Spleen (tissue), 11 donors: ENCODE results near the gene SLC25A11. TPM values are rescaled to one million over a fixed set of nuclear protein-coding genes. Genes with fewer than 3 reads are reported as not detected.

Source experiments
- DNase-seq: peaks from one replicate; pipeline ENCODE4 v3.0.0-alpha.2; 2020
- H3K27ac ChIP-seq, 8 donors: fragments of 200-600 bp; sonication (generic) in 7 of 8; 1 replicate in 4 of 8; 2 replicates in 4 of 8; pipeline versions ENCODE4 v1.5.0 to v1.8.0; 2016 to 2021; ENCODE audit warnings: inconsistent platforms in 4 of 8, mild to moderate bottlenecking in 4 of 8, moderate library complexity in 1 of 8
- H3K27me3 ChIP-seq, 7 donors: fragments of 200-600 bp; sonication (generic) in 6 of 7; replicated peaks in 1 of 7; 1 replicate in 4 of 7; 2 replicates in 3 of 7; pipeline versions ENCODE4 v1.5.0 to v1.8.0; 2016 to 2021; ENCODE audit warnings: inconsistent platforms in 3 of 7, mild to moderate bottlenecking in 1 of 7
- H3K36me3 ChIP-seq, 6 donors: fragments of 200-600 bp; sonication (generic) in 5 of 6; 1 replicate in 4 of 6; 2 replicates in 2 of 6; pipeline versions ENCODE4 v1.5.0 to v1.8.0; 2016 to 2021; ENCODE audit warnings: inconsistent platforms in 2 of 6
- H3K4me1 ChIP-seq, 6 donors: fragments of 200-600 bp; sonication (generic) in 5 of 6; 1 replicate in 3 of 6; 2 replicates in 3 of 6; pipeline versions ENCODE4 v1.5.0 to v1.8.0; 2016 to 2021; ENCODE audit warnings: inconsistent platforms in 3 of 6
- H3K4me3 ChIP-seq, 8 donors: fragments of 200-600 bp; sonication (generic) in 7 of 8; 1 replicate in 4 of 8; 2 replicates in 4 of 8; pipeline versions ENCODE4 v1.5.0 to v1.8.0; 2016 to 2021; ENCODE audit warnings: inconsistent platforms in 4 of 8, mild to moderate bottlenecking in 4 of 8, moderate library complexity in 2 of 8
- H3K9me3 ChIP-seq, 8 donors: fragments of 200-600 bp; sonication (generic) in 7 of 8; 1 replicate in 4 of 8; 2 replicates in 4 of 8; pipeline versions ENCODE4 v1.5.0 to v1.8.0; 2016 to 2021; ENCODE audit warnings: inconsistent platforms in 4 of 8
- POLR2A ChIP-seq, 3 donors: fragments of 450-650 bp; IDR thresholded peaks; one replicate each; pipeline ENCODE4 v1.5.1; 2017; ENCODE audit warnings: antibody characterized with exemption in 3 of 3, mild to moderate bottlenecking in 1 of 3
- POLR2AphosphoS5 ChIP-seq, 3 donors: sonication (generic); formaldehyde crosslinking; IDR thresholded peaks; one replicate each; pipeline ENCODE4 v1.5.1; 2017; ENCODE audit warnings: antibody characterized with exemption in 3 of 3
- WGBS, 5 donors: extraction: QIAGEN DNeasy Blood & Tissue Kit in 3 of 5; methylation state at CpG; one replicate each; pipeline versions ENCODE4 v1.1.5 to v1.1.7; 2013 to 2018; 5-methylcytosine and 5-hydroxymethylcytosine counted together
- intact Hi-C: fragments of 100-400 bp; cut with DNase I; formaldehyde crosslinking; loops from one replicate; pipeline ENCODE4 v1.15.0; 2023; ENCODE audit warnings: low total_unique reads
- polyA plus RNA-seq, 3 donors: library from polyadenylated mRNA; stranded (reverse); fragments of 200-250 nt; gene quantifications; one replicate each; pipeline ENCODE4 v1.2.1, GENCODE V29; 2013
- total RNA-seq, 7 donors: library from RNA; depleted of rRNA in 3 of 7; stranded (reverse); fragments of >200 nt in 3 of 7; fragmentation: NEBNext Ultra II Directional in 4 of 7; extraction: Animal tissue kit (Norgen Biotek cat#: 25700) in 4 of 7; gene quantifications; one replicate each; pipeline versions ENCODE4 v1.1.0 to v1.2.1, GENCODE V29; 2016 to 2021
- TF ChIP-seq, protein P1 (sequence below), 11 experiments: fragments of 200-600 bp in 7 of 11; fragments of 450-650 bp in 4 of 11; sonication (generic) in 4 of 11; IDR thresholded peaks in 8 of 11; conservative IDR thresholded peaks in 3 of 11; 1 replicate in 7 of 11; 2 replicates in 4 of 11; pipeline versions ENCODE4 v1.4.0 to v1.8.0; 2016 to 2021; ENCODE audit warnings: antibody characterized with exemption in 11 of 11, inconsistent platforms in 4 of 11, mild to moderate bottlenecking in 1 of 11
- donor health status: healthy with polysubstance abuse.
- donor health status: DM: no; HTN: no; CAD: no; lungs with moderate emphysema.
- donor health status: DM: no; HTN: no; CAD: no.
- donor health status: Bipolar disorder and iron deficiency.
- donor health status: healthy.
- donor health status: DM: no; HTN: no; CAD: no.
- donor health status: DM: yes; HTN: yes; CAD: no.

SLC25A11 gene
- total and polyA plus RNA-seq, 10 donors, result 22.1 to 61.0 (median 40.7) TPM

DNA sequence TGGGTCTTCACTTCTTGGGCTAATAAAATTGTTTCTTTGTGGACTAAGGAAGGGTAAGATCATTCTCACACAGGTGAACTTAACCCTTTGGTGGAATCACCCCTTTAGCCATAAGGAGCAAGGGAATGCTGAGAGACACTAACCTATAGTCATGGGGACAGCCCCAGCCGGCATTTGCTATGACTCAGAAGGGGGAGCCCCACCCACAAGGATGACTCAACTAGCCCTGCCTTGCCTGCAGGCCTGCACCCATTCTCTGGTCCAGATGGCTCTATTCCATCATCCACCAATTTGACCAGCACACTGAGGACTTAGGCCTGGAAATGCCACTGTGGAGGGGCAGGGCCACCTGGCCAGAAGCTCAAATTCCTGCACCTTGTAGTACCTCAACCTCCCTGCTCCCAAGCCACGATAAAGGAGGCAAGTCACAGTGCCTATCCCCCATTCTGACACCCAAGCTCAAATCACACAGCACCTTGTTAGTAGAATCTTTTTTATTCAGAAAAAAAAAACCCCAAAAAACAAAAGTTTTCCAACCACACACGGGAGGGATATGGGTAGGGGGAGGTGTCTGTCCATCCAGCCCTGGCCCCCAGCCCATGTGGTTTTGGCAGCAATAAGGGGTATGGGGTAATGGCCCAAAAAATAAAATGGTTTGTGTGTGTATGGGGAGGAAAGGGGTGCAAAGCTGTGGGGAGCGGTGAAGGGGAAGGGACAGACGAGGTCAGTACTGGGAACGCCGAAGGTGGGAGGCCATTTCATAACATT is 5.5 kb upstream of the SLC25A11 start:
- Histone ChIP-seq H3K36me3 (peaks cover 0 to 59% (median 42%) of the 10 kb centered on the region in 6 donors), H3K9me3 (no peaks in the 10 kb centered on the region), H3K27ac (peak overlapping the region; percentile 66 to 99 (median 98)), H3K4me1 (peaks cover 56 to 85% (median 72%) of the 10 kb centered on the region in 6 donors), H3K4me3 (peak overlapping the region; percentile 1 to 100 (median 98)), H3K27me3 (no peaks in the 10 kb centered on the region)
- intact Hi-C loops, result no loop called here
- TF ChIP-seq POLR2AphosphoS5 (IDR thresholded peaks at IDR 0.05), result peak in 2 of 3 donors; percentile 34 to 75
- no peak for TF ChIP-seq POLR2A (IDR thresholded peaks at IDR 0.05)
- WGBS, 5 donors, result 15 to 36% (median 30%) methylated on average over 7 of the region's 7 CpGs
- peak; percentile 91 for DNase-seq

DNA sequence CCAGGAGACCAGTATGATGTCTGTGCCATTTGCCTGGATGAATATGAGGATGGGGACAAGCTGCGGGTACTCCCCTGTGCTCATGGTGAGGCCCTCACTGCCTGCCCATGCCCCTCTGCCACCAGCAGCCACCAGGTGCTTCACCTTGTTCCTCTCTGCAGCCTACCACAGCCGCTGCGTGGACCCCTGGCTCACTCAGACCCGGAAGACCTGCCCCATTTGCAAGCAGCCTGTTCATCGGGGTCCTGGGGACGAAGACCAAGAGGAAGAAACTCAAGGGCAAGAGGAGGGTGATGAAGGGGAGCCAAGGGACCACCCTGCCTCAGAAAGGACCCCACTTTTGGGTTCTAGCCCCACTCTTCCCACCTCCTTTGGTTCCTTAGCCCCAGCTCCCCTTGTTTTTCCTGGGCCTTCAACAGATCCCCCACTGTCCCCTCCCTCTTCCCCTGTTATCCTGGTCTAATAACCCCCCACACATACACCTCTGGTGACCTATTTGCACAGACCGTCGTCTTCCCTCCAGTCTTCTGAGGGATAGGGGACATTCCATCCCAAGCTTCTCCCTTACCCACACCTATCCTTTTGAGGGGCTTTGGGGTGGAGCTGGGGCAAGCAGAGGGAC is 4.8 kb upstream of the SLC25A11 start:
- Histone ChIP-seq H3K9me3 (no peaks in the 10 kb centered on the region), H3K36me3 (peaks cover 0 to 59% (median 42%) of the 10 kb centered on the region in 6 donors), H3K27me3 (no peaks in the 10 kb centered on the region), H3K27ac (peak overlapping the region; percentile 66 to 99 (median 98)), H3K4me3 (peak overlapping the region in 7 of 8 donors; percentile 78 to 100 (median 99)), H3K4me1 (peaks cover 55 to 78% (median 70%) of the 10 kb centered on the region in 6 donors)
- intact Hi-C loops, result no loop called here
- TF ChIP-seq, protein P1, sequence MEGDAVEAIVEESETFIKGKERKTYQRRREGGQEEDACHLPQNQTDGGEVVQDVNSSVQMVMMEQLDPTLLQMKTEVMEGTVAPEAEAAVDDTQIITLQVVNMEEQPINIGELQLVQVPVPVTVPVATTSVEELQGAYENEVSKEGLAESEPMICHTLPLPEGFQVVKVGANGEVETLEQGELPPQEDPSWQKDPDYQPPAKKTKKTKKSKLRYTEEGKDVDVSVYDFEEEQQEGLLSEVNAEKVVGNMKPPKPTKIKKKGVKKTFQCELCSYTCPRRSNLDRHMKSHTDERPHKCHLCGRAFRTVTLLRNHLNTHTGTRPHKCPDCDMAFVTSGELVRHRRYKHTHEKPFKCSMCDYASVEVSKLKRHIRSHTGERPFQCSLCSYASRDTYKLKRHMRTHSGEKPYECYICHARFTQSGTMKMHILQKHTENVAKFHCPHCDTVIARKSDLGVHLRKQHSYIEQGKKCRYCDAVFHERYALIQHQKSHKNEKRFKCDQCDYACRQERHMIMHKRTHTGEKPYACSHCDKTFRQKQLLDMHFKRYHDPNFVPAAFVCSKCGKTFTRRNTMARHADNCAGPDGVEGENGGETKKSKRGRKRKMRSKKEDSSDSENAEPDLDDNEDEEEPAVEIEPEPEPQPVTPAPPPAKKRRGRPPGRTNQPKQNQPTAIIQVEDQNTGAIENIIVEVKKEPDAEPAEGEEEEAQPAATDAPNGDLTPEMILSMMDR (IDR thresholded peaks at IDR 0.05 in 8 of 11, conservative IDR thresholded peaks at IDR 0.05 in 3 of 11), result no peak
- TF ChIP-seq POLR2AphosphoS5 (IDR thresholded peaks at IDR 0.05), result peak in 2 of 3 donors; percentile 70 to 76
- 20 to 38% (median 31%) methylated on average over 8 of the region's 8 CpGs for WGBS, 5 donors
- peak; percentile 84 for DNase-seq

DNA sequence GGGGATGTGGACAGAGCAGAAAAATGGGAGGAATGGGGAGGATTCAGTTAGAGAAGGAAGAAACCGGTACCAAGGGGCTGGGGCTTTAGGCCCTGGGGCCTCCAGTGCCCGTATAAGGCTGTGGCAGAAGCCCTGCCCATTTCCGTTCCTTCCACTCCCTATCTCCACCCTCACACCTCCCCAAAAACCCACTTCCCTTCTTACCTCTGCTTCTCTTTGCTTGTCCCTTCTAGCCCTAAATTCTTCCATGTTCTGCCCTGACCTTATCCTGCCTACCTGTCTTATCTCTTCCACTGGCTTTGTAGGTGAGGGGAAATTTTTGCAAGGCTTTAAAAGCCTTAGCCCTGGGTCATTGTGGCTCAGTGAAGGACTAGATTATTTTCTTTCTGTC is 4.3 kb upstream of the SLC25A11 start:
- H3K36me3 ChIP-seq, result peaks cover 0 to 59% (median 42%) of the 10 kb centered on the region in 6 donors

DNA sequence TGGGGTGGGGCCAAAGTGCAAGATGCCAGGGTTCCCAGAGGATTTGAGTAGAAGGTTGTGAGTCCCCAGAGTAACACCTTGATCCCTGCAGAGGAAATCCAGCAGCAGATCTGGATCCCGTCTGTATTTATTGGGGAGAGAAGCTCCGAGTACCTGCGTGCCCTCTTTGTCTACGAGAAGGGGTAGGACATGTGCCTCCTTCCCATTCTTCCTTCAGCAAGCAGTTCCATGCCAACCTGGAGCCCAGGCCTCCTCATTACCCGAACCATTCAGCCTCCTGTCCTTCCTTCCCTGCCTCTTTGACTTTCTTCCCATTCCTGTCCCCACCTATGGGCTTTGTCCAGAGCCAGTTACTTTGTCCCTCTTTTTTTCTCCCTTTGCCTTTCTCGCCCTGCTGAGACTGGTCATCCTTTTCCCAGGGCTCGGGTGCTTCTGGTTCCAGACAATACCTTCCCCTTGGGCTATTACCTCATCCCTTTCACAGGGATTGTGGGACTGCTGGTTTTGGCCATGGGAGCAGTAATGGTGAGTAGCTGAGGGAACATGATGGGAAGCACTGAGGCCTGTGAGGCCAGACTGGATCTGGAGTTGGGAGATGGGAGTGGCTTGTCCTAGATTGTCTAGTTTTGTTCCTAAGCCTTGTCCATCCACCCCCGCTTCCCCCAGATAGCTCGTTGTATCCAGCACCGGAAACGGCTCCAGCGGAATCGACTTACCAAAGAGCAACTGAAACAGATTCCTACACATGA is 3.1 kb upstream of the SLC25A11 start:
- no peaks in the 10 kb centered on the region for H3K9me3 ChIP-seq
- no peak for DNase-seq
- peak overlapping the region in 1 of 8 donors; percentile 78 for H3K4me3 ChIP-seq
- peaks cover 63 to 84% (median 81%) of the 10 kb centered on the region in 6 donors for H3K4me1 ChIP-seq
- peak overlapping the region; percentile 66 to 99 (median 98) for H3K27ac ChIP-seq
- no peaks in the 10 kb centered on the region for H3K27me3 ChIP-seq
- TF ChIP-seq POLR2AphosphoS5 (IDR thresholded peaks at IDR 0.05) (no peak), POLR2A (IDR thresholded peaks at IDR 0.05) (no peak)
- TF ChIP-seq, protein P1 (IDR thresholded peaks at IDR 0.05 in 8 of 11, conservative IDR thresholded peaks at IDR 0.05 in 3 of 11), result no peak
- 73 to 82% (median 78%) methylated on average over 13 of the region's 13 CpGs for WGBS, 5 donors
- peaks cover 0 to 65% (median 47%) of the 10 kb centered on the region in 6 donors for H3K36me3 ChIP-seq
- intact Hi-C loops, result no loop called here

More for the DNA sequence above, 4.3 kb upstream of the SLC25A11 start:
- peaks cover 56 to 78% (median 70%) of the 10 kb centered on the region in 6 donors for H3K4me1 ChIP-seq
- DNase-seq, result peak; percentile 89
- no peaks in the 10 kb centered on the region for H3K9me3 ChIP-seq
- peak overlapping the region; percentile 66 to 99 (median 98) for H3K27ac ChIP-seq
- intact Hi-C loops, result no loop called here
- TF ChIP-seq POLR2AphosphoS5 (IDR thresholded peaks at IDR 0.05) (peak in 1 of 3 donors; percentile 75), POLR2A (IDR thresholded peaks at IDR 0.05) (no peak)
- TF ChIP-seq, protein P1 (IDR thresholded peaks at IDR 0.05 in 8 of 11, conservative IDR thresholded peaks at IDR 0.05 in 3 of 11), result no peak
- no peaks in the 10 kb centered on the region for H3K27me3 ChIP-seq
- WGBS, 5 donors, result 2 to 13% (median 9%) methylated on average over 3 of the region's 3 CpGs
- peak overlapping the region in 7 of 8 donors; percentile 10 to 100 (median 97) for H3K4me3 ChIP-seq
